Measurements from ENCODE around the gene CRYBA4. TPM values are rescaled to one million over a fixed set of nuclear protein-coding genes. Genes with fewer than 3 reads are reported as not detected.

CRYBA4 gene
- total RNA-seq, 6 experiments from 2014 or later = not detected

GRCh38 chr22:26650722-26651421 lies 29.1 kb downstream of the CRYBA4 start:
- DNase-seq = no peak
- Mint-ChIP-seq H3K4me3 (no peak overlapping the region), H3K36me3 (ENCODE audit: low read depth) (no peaks in the 10 kb centered on the region), H3K27ac (no peak overlapping the region), H3K9me3 (no peaks in the 10 kb centered on the region), H3K27me3 (ENCODE audit: insufficient read depth) (peaks cover 19% of the 10 kb centered on the region), H3K4me1 (ENCODE audit: low read depth) (peaks cover 21% of the 10 kb centered on the region)
- no peak for TF ChIP-seq CTCF (IDR thresholded peaks at IDR 0.05)

- no peak for TF ChIP-seq CTCF (IDR thresholded peaks at IDR 0.05)
- H3K4me3 Mint-ChIP-seq = no peak overlapping the region
- peaks cover 11% of the 10 kb centered on the region for H3K4me1 Mint-ChIP-seq (ENCODE audit: low read depth)
- no peaks in the 10 kb centered on the region for H3K36me3 Mint-ChIP-seq (ENCODE audit: low read depth)
- H3K27me3 Mint-ChIP-seq (ENCODE audit: insufficient read depth) = peaks cover 19% of the 10 kb centered on the region
- DNase-seq = no peak
- H3K27ac Mint-ChIP-seq = no peak overlapping the region
- no peaks in the 10 kb centered on the region for H3K9me3 Mint-ChIP-seq
Observed at GRCh38 chr22:26651815-26652214, 30.1 kb downstream of the CRYBA4 start.

- DNase-seq = no peak
- Mint-ChIP-seq H3K27me3 (ENCODE audit: insufficient read depth) (peaks cover 9% of the 10 kb centered on the region), H3K27ac (no peak within 1 kb of the TSS), H3K4me3 (peak within 1 kb of the TSS; percentile 85), H3K4me1 (ENCODE audit: low read depth) (peaks cover 21% of the 10 kb centered on the region), H3K9me3 (no peaks in the 10 kb centered on the region), H3K36me3 (ENCODE audit: low read depth) (no peaks in the 10 kb centered on the region)
- no peak for TF ChIP-seq CTCF (IDR thresholded peaks at IDR 0.05)
Observed at GRCh38 chr22:26656891-26657851, 35.4 kb downstream of the CRYBA4 start, which contains the start of gene MIAT. MIAT (plus strand) TSS chr22:26657588.

GRCh38 chr22:26658161-26658560 lies 36.4 kb downstream of the CRYBA4 start:
- H3K9me3 Mint-ChIP-seq = no peaks in the 10 kb centered on the region
- H3K4me3 Mint-ChIP-seq = peak overlapping the region; percentile 85
- H3K27ac Mint-ChIP-seq = no peak overlapping the region
- no peak for TF ChIP-seq CTCF (IDR thresholded peaks at IDR 0.05)
- H3K27me3 Mint-ChIP-seq (ENCODE audit: insufficient read depth) = peaks cover 2% of the 10 kb centered on the region
- no peak for DNase-seq
- peaks cover 21% of the 10 kb centered on the region for H3K4me1 Mint-ChIP-seq (ENCODE audit: low read depth)
- H3K36me3 Mint-ChIP-seq (ENCODE audit: low read depth) = no peaks in the 10 kb centered on the region

DNA sequence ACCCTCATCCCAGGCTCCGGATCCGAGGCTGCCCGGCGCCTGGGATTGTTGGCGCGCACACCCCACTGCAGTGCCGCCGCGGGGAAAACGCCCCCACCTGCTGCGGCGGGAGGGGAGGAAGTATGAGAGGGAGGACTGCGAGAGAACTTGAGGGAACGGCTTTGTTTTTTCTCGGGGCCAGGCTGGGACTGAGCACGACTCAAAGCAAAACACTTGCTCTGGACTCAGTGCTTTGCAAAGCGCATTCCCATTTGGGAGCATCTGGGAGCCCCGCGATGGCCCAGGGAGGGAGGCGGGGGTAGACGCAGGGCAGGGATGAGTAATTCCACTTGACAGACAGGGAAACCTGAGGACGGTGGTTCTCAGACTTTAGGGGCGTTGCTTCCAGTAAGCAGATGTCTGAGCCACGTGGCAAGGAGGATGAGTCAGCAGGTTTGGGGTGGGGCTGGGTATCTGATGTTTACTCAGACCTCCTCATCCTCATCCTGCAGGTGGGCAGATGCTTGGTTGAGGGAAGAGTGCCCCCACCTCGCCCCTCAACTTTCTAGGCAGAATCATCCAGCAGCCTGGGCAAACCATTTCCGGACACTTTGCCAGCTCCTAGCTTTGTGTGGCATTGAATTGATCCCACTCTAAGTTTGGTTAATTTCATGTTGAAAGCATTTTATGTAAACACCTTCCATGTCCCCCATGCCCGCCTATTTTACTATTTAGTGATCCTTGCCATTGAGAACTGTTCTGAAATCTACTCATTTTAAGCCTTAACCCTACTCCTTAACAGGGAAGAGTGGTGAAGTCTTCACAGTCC lies 37.1 kb downstream of the CRYBA4 start:
- no peak for TF ChIP-seq CTCF (IDR thresholded peaks at IDR 0.05)
- Mint-ChIP-seq H3K9me3 (no peaks in the 10 kb centered on the region), H3K27me3 (ENCODE audit: insufficient read depth) (peaks cover 2% of the 10 kb centered on the region), H3K4me3 (peak overlapping the region; percentile 85), H3K36me3 (ENCODE audit: low read depth) (no peaks in the 10 kb centered on the region), H3K4me1 (ENCODE audit: low read depth) (peaks cover 21% of the 10 kb centered on the region), H3K27ac (peak overlapping the region; percentile 75)
- DNase-seq = peak; percentile 87
